ENCODE results near the gene CST2. TPM values are rescaled to one million over a fixed set of nuclear protein-coding genes. Genes with fewer than 3 reads are reported as not detected.
"Not testable (repeated sequence)": the region's sequence is repeated elsewhere in the genome, so short reads cannot be mapped to it uniquely, and the experiment has no call there.

CST2 gene
- 1 to 10 TPM in 1 of 2 donors, not detected in 1; 1.2 TPM for total RNA-seq
- long read RNA-seq, donor 1, result 0 reads
- long read RNA-seq, donor 2, result 0 reads

GRCh38 chr20:23826541-23827021 is at the start of gene CST2:
CST2 (minus strand) TSS chr20:23826729; CDS start chr20:23826660, 69 bp downstream.
- intact Hi-C loops (cut with DNase I), result no loop called here
- DNase-seq (ENCODE audit: low spot score), result peak; percentile 77

GRCh38 chr20:23875606-23876237 is 49.2 kb upstream of the CST2 start:
- intact Hi-C loops (cut with DNase I), result no loop called here
- DNase-seq (ENCODE audit: low spot score), result no peak

GRCh38 chr20:23874747-23875146 is 48.2 kb upstream of the CST2 start:
- intact Hi-C loops (cut with DNase I), result no loop called here

GRCh38 chr20:23873370-23874015 is 47.0 kb upstream of the CST2 start:
- intact Hi-C loops (cut with DNase I), result no loop called here
- DNase-seq (ENCODE audit: low spot score), result no peak

More at GRCh38 chr20:23874747-23875146, 48.2 kb upstream of the CST2 start:
- DNase-seq (ENCODE audit: low spot score), result no peak

DNA sequence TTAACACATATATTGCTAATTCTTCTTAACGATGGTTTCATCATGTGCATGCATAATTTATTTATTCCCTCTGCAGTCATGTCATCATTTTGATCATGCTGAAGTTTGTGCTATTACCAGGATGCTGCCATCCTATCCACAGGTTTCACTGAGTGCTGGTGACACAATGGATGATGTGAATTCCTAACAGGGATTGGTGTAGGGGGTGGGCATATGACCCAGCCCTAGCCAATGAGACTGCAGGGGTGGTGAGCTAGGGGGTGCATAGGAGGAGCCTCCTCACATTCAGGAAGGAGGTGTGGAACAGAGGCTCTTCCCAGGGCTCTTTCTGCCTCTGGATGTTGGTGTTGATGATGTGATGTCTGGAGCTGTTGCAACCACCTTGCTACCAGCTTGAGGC is 45.5 kb upstream of the CST2 start:
- intact Hi-C loops (cut with DNase I), result no loop called here
- DNase-seq (ENCODE audit: low spot score), result no peak

DNA sequence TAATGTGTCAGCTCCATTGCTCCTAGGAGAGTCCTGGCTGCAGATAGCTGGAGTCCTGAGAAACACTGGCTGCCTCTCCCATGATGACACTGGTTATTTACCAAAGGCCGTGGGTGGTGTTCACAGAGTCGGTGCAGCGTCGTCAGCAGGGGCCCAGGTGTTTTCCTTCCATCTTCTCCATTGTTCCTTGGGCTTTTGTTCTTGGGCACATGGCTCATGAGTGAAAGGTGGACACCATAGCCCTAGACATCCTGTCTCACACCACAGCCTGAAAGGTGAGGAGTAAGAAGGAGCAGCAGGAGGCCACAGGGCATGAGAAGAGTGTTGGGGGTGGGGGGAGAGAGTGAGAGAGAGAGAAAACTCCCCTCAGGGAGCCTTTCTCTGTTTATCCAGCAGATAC is 43.9 kb upstream of the CST2 start:
- no peak for DNase-seq (ENCODE audit: low spot score)
- intact Hi-C loops (cut with DNase I), result no loop called here

- intact Hi-C loops (cut with DNase I), result no loop called here
- DNase-seq (ENCODE audit: low spot score), result no peak
Measured at GRCh38 chr20:23869520-23869919, 43.0 kb upstream of the CST2 start.

- intact Hi-C loops (cut with DNase I), result no loop called here
- DNase-seq (ENCODE audit: low spot score), result no peak
Measured at GRCh38 chr20:23868321-23868720, 41.8 kb upstream of the CST2 start.

GRCh38 chr20:23867152-23867776 is 40.7 kb upstream of the CST2 start:
- intact Hi-C loops (cut with DNase I), result no loop called here
- no peak for DNase-seq (ENCODE audit: low spot score)

DNA sequence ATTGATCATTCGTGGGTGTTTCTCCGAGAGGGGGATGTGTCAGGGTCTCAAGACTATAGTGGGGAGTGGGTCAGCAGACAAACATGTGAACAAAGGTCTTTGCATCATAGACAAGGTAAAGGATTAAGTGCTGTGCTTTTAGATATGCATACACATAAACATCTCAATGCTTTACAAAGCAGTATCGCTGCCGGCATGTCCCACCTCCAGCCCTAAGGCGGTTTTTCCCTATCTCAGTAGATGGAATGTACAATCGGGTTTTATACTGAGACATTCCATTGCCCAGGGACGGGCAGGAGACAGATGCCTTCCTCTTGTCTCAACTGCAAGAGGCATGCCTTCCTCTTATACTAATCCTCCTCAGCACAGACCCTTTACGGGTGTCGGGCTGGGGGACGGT is 34.2 kb upstream of the CST2 start:
- intact Hi-C loops (cut with DNase I); DNase-seq (ENCODE audit: low spot score): not testable (repeated sequence)

DNA sequence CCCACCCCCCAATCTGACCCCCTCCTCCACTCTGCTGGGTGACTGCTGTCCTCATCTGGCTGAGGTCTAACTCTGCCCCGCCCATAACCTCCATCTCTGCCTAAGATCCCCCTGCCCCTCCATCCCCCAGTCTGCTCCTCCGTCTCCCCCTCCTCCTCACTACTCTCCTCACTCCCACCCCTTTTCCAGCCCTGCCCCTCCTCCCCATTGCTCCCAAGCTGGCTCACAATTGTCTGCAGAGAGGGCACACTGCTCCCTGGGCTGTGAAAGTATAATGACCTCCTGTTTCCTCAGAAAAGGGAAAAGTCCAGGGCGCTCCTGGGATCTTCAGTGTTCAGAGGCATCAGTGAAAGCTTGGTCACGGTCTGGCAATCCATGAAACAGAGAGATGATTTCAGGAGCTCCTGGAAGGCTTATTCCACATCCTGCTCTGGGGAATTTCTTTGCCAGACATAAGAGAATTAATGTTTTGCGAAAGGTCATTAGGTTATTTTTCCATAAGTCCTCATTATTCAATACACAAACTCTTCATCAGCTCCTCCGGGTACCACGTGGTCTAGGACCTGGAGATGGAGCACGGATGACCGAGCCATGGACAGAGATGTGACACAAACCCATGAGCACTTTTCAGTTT is 31.6 kb upstream of the CST2 start:
- intact Hi-C loops (cut with DNase I), result no loop called here
- DNase-seq (ENCODE audit: low spot score), result no peak

DNA sequence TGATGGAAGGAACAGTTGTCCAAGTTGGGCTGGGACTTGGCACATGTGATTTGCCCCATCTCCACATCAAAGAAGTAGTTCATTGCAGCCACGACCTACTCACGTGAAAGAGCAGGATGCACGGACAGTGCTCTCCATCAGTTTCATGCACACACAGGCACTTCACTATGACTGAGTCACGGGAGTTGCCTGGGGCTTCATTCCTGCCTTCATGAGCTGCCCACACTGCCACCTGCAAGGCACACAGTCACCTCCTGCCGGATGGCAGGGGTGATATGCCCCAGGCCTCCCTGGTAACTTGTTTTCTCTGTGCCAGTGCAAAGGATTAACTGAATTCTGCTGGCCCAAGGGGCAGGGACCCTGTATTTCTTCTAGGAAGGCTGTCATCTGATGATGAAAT is 30.2 kb upstream of the CST2 start:
- DNase-seq (ENCODE audit: low spot score), result no peak
- intact Hi-C loops (cut with DNase I), result no loop called here

- intact Hi-C loops (cut with DNase I), result no loop called here
- DNase-seq (ENCODE audit: low spot score), result no peak
Measured at GRCh38 chr20:23856226-23856625, 29.7 kb upstream of the CST2 start.

GRCh38 chr20:23841693-23842092 is 15.2 kb upstream of the CST2 start:
- peak; percentile 62 for DNase-seq (ENCODE audit: low spot score)
- intact Hi-C loops (cut with DNase I), result no loop called here

GRCh38 chr20:23835716-23836115 is 9.2 kb upstream of the CST2 start:
- intact Hi-C loops (cut with DNase I), result no loop called here
- DNase-seq (ENCODE audit: low spot score), result peak; percentile 64

GRCh38 chr20:23832775-23833513 is 6.4 kb upstream of the CST2 start:
- no peak for DNase-seq (ENCODE audit: low spot score)
- intact Hi-C loops (cut with DNase I), result no loop called here

- peak; percentile 64 for DNase-seq (ENCODE audit: low spot score)
- intact Hi-C loops (cut with DNase I), result not testable (repeated sequence)
Measured at GRCh38 chr20:23831961-23832360, 5.4 kb upstream of the CST2 start.

- DNase-seq (ENCODE audit: low spot score), result no peak
- intact Hi-C loops (cut with DNase I), result no loop called here
Measured at GRCh38 chr20:23823621-23824324, 2.8 kb downstream of the CST2 start.

DNA sequence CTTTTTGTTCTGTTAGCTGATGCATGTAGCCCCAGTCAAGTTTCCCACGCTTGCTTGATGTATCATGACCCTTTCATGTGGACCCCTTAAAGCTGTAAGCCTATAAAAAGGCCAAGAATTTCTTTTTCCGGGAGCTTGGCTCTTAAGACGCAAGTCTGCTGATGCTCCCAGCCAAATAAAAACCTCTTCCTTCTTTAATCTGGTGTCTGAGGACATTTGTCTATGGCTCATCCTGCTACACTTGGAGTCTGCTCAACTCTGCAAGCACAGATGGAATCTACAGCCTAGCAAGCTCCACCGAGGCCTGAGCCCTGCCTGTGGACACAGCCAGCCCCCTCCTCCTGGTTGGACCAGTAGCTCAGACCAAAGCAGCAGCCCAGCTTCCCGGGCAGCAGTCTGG is 3.4 kb downstream of the CST2 start:
- intact Hi-C loops (cut with DNase I), result no loop called here

More for the DNA sequence above, 3.4 kb downstream of the CST2 start:
- DNase-seq (ENCODE audit: low spot score), result no peak
